Hepatocyte (in vitro differentiated cells): ENCODE data around the gene FAM24A. TPM values are rescaled to one million over a fixed set of nuclear protein-coding genes. Genes with fewer than 3 reads are reported as not detected.

Experiments
- DNase-seq: peaks from one replicate; pipeline ENCODE4 v3.0.0-alpha.2; 2016; ENCODE audit warnings: low spot score
- H2AFZ ChIP-seq: fragments of 200-600 bp; sonication (generic); 2 replicates; pipeline ENCODE4 v1.6.0; 2016; ENCODE audit warnings: antibody characterized with exemption, mild to moderate bottlenecking
- H3K27ac ChIP-seq: fragments of 200-600 bp; sonication (generic); 2 replicates; pipeline ENCODE4 v1.5.1; 2016; ENCODE audit warnings: mild to moderate bottlenecking
- H3K27me3 ChIP-seq: fragments of 200-600 bp; sonication (generic); 2 replicates; pipeline ENCODE4 v1.6.1; 2016
- H3K36me3 ChIP-seq: fragments of 200-600 bp; sonication (generic); replicated peaks from 2 replicates; pipeline ENCODE4 v1.5.1; 2016; ENCODE audit warnings: low read depth; ENCODE audit not compliant: insufficient read depth
- H3K4me1 ChIP-seq: fragments of 200-600 bp; sonication (generic); 2 replicates; pipeline ENCODE4 v1.5.1; 2016; ENCODE audit warnings: mild to moderate bottlenecking, moderate library complexity; ENCODE audit not compliant: insufficient read depth
- H3K4me2 ChIP-seq: fragments of 200-600 bp; sonication (generic); 2 replicates; pipeline ENCODE4 v1.6.0; 2016
- H3K4me3 ChIP-seq: fragments of 200-600 bp; sonication (generic); 2 replicates; pipeline ENCODE4 v1.5.1; 2016; ENCODE audit warnings: mild to moderate bottlenecking
- H3K79me2 ChIP-seq: fragments of 200-600 bp; sonication (generic); 2 replicates; pipeline ENCODE4 v1.6.0; 2017; ENCODE audit warnings: mild to moderate bottlenecking
- H3K9me2 ChIP-seq: fragments of 200-600 bp; sonication (generic); replicated peaks from 2 replicates; pipeline ENCODE4 v1.6.0; 2017; ENCODE audit warnings: mild to moderate bottlenecking; ENCODE audit not compliant: insufficient read depth
- H3K9me3 ChIP-seq: fragments of 200-600 bp; sonication (generic); 2 replicates; pipeline ENCODE4 v1.5.1; 2016; ENCODE audit warnings: low read depth, mild to moderate bottlenecking
- H4K20me1 ChIP-seq: fragments of 200-600 bp; sonication (generic); 2 replicates; pipeline ENCODE4 v1.6.0; 2016; ENCODE audit warnings: mild to moderate bottlenecking; ENCODE audit not compliant: insufficient read depth, poor library complexity, severe bottlenecking
- CTCF ChIP-seq: fragments of 200-600 bp; sonication (generic); IDR thresholded peaks from 2 replicates; pipeline ENCODE4 v1.5.1; 2016; ENCODE audit warnings: antibody characterized with exemption, mild to moderate bottlenecking; ENCODE audit not compliant: poor library complexity
- EZH2 ChIP-seq: fragments of 200-600 bp; sonication (generic); IDR thresholded peaks from 2 replicates; pipeline ENCODE4 v1.6.1; 2016; ENCODE audit warnings: antibody characterized with exemption, mild to moderate bottlenecking, borderline replicate concordance
- EZH2phosphoT487 ChIP-seq: fragments of 200-600 bp; sonication (generic); IDR thresholded peaks from one replicate; pipeline ENCODE4 v1.6.1; 2018; ENCODE audit warnings: antibody characterized with exemption, mild to moderate bottlenecking, low read depth, moderate library complexity; ENCODE audit not compliant: unreplicated experiment, severe bottlenecking
- WGBS: methylation state at CpG from one replicate; pipeline ENCODE4 v1.1.6; 2016; ENCODE audit warnings: low lambda C conversion rate; ENCODE audit errors: missing lambda C conversion rate; 5-methylcytosine and 5-hydroxymethylcytosine counted together
- polyA plus RNA-seq: library from polyadenylated mRNA; unstranded; fragments of >200 nt; fragmentation: Nextera tagmentation; extraction: Ambion mirVana; gene quantifications from 2 replicates; pipeline ENCODE4 v1.2.1, GENCODE V29; 2016
- total RNA-seq: library from RNA; depleted of rRNA; stranded (reverse); fragments of >200 nt; gene quantifications from 2 replicates; pipeline ENCODE4 v1.2.3, GENCODE V29; 2014

Gene FAM24A
- total and polyA plus RNA-seq, 2 experiments from 2014 or later = not detected

DNA sequence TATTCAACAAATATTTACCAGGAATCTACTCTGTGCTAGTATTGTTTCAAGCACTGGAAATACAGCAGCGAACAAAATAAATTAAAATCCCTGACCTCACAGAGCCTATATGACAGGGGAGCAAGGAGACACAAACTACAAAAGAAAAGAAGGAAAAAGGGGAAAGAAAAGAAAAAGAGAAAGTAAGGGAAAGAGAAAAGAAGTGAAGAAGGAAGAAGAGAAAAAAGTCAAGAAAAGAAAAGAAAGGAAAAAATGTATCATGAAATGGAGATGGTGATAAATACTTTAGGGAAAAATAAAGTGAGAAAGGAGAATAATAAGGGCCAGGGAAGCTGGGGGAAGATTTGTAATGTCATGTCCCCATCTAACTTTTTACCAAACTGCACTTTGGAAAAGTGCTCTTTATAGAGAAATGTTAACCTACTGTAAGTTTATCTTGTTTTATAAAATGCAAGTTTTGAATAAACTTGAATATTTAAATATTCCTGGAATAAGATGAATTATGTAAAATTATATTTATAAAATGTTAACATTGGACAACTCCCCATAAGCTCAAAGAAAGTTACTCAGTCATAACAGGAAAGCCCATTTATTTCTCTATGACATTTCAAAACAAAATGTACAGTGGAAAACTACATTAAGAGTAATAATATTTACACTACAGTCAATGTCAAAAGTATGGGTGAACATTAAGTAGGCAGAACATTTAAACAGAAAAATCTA is 28.9 kb downstream of the FAM24A start:
- WGBS = 100% methylated on average over 1 of the region's 1 CpG
- H4K20me1 ChIP-seq = no peaks in the 10 kb centered on the region
- H3K36me3 ChIP-seq = no peaks in the 10 kb centered on the region
- no peaks in the 10 kb centered on the region for H3K9me2 ChIP-seq
- no peak overlapping the region for H3K4me3 ChIP-seq
- H3K4me2 ChIP-seq = no peak overlapping the region
- H3K27me3 ChIP-seq = no peaks in the 10 kb centered on the region
- no peak overlapping the region for H2AFZ ChIP-seq
- no peaks in the 10 kb centered on the region for H3K4me1 ChIP-seq
- TF ChIP-seq EZH2phosphoT487 = no peak
- no peak for TF ChIP-seq CTCF
- no peak for TF ChIP-seq EZH2
- H3K9me3 ChIP-seq = no peaks in the 10 kb centered on the region
- no peak for DNase-seq
- no peak overlapping the region for H3K27ac ChIP-seq
- H3K79me2 ChIP-seq = peaks cover 2% of the 10 kb centered on the region

DNA sequence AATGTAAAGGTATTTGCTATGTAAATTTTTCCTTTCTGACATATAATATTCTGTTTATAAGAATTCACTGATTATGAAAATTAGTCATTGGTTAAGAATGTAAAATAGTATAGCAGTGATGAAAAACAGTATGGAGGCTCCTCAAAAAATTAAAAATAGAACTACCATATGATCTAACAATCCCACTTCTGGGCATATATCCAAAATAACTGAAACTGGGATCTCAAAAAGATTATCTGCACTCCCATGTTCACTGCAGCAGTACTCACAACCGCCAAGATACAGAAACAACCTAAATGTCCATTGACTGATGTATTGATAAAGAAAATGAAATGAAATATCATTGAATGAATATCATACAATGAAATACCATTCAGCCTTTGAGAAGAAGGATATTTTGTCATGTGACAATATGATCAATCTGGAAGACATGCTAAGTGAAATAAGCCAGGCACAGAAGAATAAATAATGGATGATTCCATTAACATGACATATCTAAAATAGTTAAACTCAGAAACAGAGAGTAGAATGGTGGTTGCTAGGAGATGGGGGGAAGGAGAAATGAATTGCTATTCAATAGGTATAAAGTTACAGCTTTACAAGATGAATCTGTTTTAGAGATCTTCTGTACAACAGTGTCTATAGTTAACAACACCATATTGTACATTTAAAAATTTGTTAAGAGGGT is 29.6 kb downstream of the FAM24A start:
- H3K27ac ChIP-seq = no peak overlapping the region
- H3K27me3 ChIP-seq = no peaks in the 10 kb centered on the region
- no peak for TF ChIP-seq CTCF
- TF ChIP-seq EZH2 = no peak
- no peak for TF ChIP-seq EZH2phosphoT487
- WGBS = 67% methylated on average over 1 of the region's 1 CpG
- DNase-seq = no peak
- H4K20me1 ChIP-seq = no peaks in the 10 kb centered on the region
- peaks cover 2% of the 10 kb centered on the region for H3K79me2 ChIP-seq
- no peaks in the 10 kb centered on the region for H3K9me3 ChIP-seq
- no peaks in the 10 kb centered on the region for H3K36me3 ChIP-seq
- H3K4me2 ChIP-seq = no peak overlapping the region
- no peaks in the 10 kb centered on the region for H3K4me1 ChIP-seq
- no peak overlapping the region for H2AFZ ChIP-seq
- no peaks in the 10 kb centered on the region for H3K9me2 ChIP-seq
- H3K4me3 ChIP-seq = no peak overlapping the region

- H3K27ac ChIP-seq = no peak overlapping the region
- WGBS = 99% methylated on average over 3 of the region's 3 CpGs
Measured at GRCh38 chr10:122949296-122949695, 38.9 kb downstream of the FAM24A start.

More at GRCh38 chr10:122949296-122949695, 38.9 kb downstream of the FAM24A start:
- no peak for DNase-seq
- Histone ChIP-seq H3K4me3 (no peak overlapping the region), H3K36me3 (no peaks in the 10 kb centered on the region), H2AFZ (no peak overlapping the region), H3K4me1 (peaks cover 8% of the 10 kb centered on the region), H3K9me2 (no peaks in the 10 kb centered on the region), H3K79me2 (peaks cover 19% of the 10 kb centered on the region), H3K9me3 (no peaks in the 10 kb centered on the region), H3K4me2 (no peak overlapping the region), H4K20me1 (no peaks in the 10 kb centered on the region), H3K27me3 (no peaks in the 10 kb centered on the region)
- no peak for TF ChIP-seq EZH2
- no peak for TF ChIP-seq CTCF
